Measurements from ENCODE around the gene C15orf39. TPM values are rescaled to one million over a fixed set of nuclear protein-coding genes. Genes with fewer than 3 reads are reported as not detected.
A peak's percentile ranks its signal among the peaks of the same experiment; 100 is the strongest.

The C15orf39 gene
- total and polyA plus RNA-seq, 5 experiments from 2014 or later = 1.0 to 27.6 (median 4.5) TPM

DNA sequence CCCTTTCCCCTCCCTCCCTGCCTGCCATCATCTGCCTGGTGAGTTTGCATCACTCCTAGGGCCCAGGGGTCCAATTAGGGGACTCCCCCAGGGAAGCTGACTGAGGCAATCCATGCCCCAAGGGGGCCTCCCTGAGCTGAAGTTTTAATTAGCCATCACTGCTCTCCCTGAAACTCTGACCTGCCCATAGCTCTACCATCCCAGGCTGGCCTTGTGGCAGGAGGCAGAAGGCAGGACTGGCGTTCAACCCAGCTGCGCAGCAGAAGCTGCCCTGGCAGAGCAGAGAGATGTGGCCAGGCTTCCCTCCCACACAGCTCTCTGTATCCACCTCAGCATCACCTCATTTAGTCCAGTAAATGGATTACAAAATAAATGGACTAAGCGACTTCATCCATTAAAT lies 7.7 kb upstream of the C15orf39 start:
- DNase-seq (no peak), ATAC-seq (no peak)
- Mint-ChIP-seq H3K4me1 (peaks cover 0 to 9% (median under 1%) of the 10 kb centered on the region in 4 donors), H3K9me3 (peaks cover 0 to 3% (median 0%) of the 10 kb centered on the region in 9 donors), H3K36me3 (no peaks in the 10 kb centered on the region), H3K4me3 (no peak overlapping the region), H3K27me3 (peaks cover 0 to 22% (median 7%) of the 10 kb centered on the region in 5 donors), H3K27ac (no peak overlapping the region)
- POLR2A ChIA-PET = no interaction called here

DNA sequence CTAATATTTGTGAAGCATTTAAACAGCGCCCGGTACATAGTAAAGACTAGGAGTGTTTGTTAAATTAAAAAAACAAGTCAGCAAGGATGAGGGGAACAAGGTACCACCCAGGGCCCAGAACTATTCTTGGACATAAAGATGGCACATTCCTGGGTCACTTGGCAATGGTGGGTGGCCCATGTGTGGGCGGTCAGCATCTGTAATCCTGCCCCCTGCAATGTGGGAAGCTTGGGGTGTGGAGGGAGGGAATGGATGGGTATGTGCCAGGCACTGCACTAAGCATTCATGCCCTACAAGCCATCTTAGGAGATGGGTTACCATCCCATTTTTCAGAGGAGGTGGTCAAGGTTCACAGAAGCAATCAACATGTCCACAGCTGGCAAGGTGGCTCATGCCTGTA lies 7.3 kb upstream of the C15orf39 start:
- Mint-ChIP-seq H3K27ac (no peak overlapping the region), H3K9me3 (peaks cover 0 to 3% (median 0%) of the 10 kb centered on the region in 9 donors), H3K4me3 (no peak overlapping the region), H3K36me3 (no peaks in the 10 kb centered on the region), H3K4me1 (peaks cover 0 to 13% (median under 1%) of the 10 kb centered on the region in 4 donors), H3K27me3 (peaks cover 0 to 22% (median 7%) of the 10 kb centered on the region in 5 donors)
- DNase-seq = no peak
- ATAC-seq = no peak
- POLR2A ChIA-PET = no interaction called here

DNA sequence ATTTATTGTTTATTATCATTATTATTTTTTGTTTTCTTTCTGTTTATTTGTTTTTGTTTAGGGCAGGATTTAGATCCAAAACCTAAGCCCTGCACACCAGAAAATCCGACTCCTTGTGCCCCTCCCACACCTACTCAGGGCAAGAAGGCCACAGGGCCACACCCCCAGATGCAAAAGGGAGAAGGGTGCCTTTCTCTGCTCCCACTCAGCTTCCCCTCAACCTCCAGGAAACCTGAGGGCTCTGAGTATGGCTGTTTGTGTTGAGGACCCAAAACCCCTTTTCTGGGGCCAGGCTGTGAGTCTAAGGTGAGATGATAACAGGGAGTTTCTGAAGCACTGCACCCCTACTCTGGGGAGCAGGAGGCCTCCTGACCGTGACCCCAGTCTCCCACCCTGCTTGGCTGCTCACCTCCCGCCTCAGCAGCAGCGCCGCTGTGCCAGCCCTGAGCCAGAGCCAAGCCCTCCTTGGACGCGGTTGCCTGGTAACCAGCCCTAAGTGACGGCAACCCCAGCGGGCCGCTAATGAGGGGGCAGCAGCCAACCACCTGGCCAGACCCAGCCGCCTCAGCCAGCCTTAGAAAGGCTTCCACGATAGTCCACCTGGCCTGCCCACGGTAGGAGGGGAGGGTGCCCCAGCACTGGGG lies 6.4 kb upstream of the C15orf39 start:
- DNase-seq (no peak), ATAC-seq (no peak)

DNA sequence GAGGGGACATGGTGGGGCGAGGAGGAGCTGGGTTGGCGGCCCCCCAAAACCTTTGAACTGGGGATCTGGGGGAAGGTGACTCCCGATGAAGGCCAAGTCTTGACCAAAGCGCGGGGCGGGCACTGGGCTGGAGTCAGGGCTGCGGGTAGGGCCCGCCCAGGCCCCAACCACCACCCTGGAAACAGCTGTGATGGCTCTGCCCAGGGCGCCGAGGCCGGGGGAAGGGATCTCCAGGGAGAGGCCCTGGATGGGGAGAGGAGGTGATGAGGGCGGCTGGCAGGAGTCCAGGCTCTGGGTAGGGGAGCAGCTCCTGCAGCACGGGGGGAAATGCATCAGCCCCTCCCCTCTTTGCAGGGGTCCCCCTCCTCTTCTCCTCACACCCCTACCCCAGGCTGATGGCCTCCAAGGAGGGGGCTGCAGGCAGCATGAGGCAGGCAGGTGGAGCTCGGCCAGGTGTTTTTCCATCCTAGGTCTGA lies 5.9 kb upstream of the C15orf39 start:
- Mint-ChIP-seq H3K4me3 (no peak overlapping the region), H3K27me3 (peaks cover 0 to 22% (median 5%) of the 10 kb centered on the region in 5 donors), H3K27ac (no peak overlapping the region), H3K36me3 (no peaks in the 10 kb centered on the region), H3K4me1 (peaks cover 0 to 27% (median 11%) of the 10 kb centered on the region in 4 donors), H3K9me3 (peaks cover 0 to under 1% (median 0%) of the 10 kb centered on the region in 9 donors)
- POLR2A ChIA-PET = no interaction called here
- ATAC-seq = no peak
- no peak for DNase-seq

More for the DNA sequence above, 6.4 kb upstream of the C15orf39 start:
- Mint-ChIP-seq H3K4me3 (no peak overlapping the region), H3K27me3 (peaks cover 0 to 22% (median 5%) of the 10 kb centered on the region in 5 donors), H3K27ac (no peak overlapping the region), H3K36me3 (no peaks in the 10 kb centered on the region), H3K9me3 (peaks cover 0 to 3% (median 0%) of the 10 kb centered on the region in 9 donors), H3K4me1 (peaks cover 0 to 22% (median 6%) of the 10 kb centered on the region in 4 donors)
- POLR2A ChIA-PET = no interaction called here

DNA sequence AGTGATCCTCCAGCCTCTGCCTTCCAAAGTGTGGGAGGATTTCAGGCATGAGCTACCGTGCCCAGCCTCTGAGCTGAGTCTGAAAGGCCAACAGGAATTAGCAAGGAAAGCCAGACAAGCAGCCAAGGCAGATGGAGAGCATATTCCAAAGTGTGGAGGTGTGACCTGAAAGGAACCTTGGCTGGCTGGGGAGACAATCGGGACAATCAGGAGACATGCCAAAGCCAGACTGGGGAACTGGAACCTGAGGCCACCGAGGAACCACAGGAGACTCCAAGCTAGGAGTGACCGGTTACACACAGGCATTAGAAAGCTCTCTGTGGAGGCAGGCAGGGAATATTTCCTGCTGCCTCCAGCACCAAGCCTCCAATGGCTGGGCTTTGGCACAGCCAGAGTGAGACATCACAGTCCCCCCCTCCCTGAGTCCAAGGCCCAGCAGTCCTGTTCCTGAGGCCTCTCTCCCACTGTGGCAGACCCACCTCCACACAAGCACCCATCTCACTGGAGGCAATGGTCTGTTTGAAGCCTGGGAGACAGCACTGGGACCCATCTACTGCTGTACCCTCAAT lies 4.5 kb upstream of the C15orf39 start:
- no peaks in the 10 kb centered on the region for H3K36me3 Mint-ChIP-seq
- DNase-seq = no peak
- POLR2A ChIA-PET = interaction anchor here (0.7 kb wide), 1 partner anchor 165 kb away, joined by 8 read pairs; no protein-coding TSS in a partner anchor
- peaks cover 0 to 14% (median 5%) of the 10 kb centered on the region in 5 donors for H3K27me3 Mint-ChIP-seq
- ATAC-seq = no peak
- no peak overlapping the region for H3K4me3 Mint-ChIP-seq
- H3K4me1 Mint-ChIP-seq = peaks cover 6 to 35% (median 18%) of the 10 kb centered on the region in 4 donors
- H3K9me3 Mint-ChIP-seq = no peaks in the 10 kb centered on the region
- H3K27ac Mint-ChIP-seq = no peak overlapping the region

DNA sequence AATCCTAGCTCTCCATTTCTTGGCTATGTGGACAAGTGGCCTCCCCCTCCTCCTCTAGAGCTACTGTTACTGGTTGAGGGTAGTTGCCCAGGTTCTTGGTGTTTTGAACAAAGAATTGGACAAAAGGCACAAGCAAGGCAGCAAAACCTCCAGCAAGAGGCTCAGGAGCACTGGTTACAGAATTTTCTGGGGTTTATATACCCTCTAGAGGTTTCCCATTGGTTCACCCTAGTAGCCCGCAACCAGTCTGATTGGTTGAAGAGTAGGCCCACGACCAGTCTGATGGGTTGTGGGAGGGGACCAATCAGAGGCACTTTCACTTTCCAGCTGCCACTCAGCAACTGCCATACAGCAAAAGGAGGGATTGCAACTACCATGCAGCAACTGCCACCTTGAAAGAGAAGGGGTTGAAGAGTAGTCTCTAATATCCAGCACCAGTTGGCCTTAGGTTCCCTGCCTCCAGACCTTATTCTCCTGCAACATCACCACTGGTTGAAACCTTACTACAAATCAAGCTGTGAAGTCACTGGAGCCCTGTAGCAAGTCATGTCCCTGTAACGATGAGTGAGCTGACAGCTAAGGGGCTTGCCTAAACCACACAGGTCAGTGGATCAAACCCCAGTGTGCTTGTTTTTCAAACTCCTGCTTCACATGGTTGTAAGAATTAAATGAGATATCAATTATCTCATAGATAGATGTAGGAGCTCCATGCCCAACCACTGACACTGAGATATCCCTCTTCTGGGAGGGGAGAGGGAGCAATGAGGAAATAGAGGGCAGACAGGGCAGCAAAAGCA lies 2.9 kb upstream of the C15orf39 start:
- peak in 2 of 10 donors; percentile 21 to 27 for DNase-seq
- peaks cover 6 to 43% (median 26%) of the 10 kb centered on the region in 4 donors for H3K4me1 Mint-ChIP-seq
- POLR2A ChIA-PET = interaction anchor here (1.3 kb wide), 1 partner anchor 582 kb away, joined by 3 read pairs; no protein-coding TSS in a partner anchor
- H3K36me3 Mint-ChIP-seq = no peaks in the 10 kb centered on the region
- no peak for ATAC-seq
- H3K9me3 Mint-ChIP-seq = no peaks in the 10 kb centered on the region
- peak overlapping the region in 2 of 10 donors; percentile 56 to 95 for H3K4me3 Mint-ChIP-seq
- H3K27me3 Mint-ChIP-seq = peaks cover 0 to 7% (median 0%) of the 10 kb centered on the region in 5 donors
- H3K27ac Mint-ChIP-seq = peak overlapping the region in 1 of 10 donors; percentile 41

DNA sequence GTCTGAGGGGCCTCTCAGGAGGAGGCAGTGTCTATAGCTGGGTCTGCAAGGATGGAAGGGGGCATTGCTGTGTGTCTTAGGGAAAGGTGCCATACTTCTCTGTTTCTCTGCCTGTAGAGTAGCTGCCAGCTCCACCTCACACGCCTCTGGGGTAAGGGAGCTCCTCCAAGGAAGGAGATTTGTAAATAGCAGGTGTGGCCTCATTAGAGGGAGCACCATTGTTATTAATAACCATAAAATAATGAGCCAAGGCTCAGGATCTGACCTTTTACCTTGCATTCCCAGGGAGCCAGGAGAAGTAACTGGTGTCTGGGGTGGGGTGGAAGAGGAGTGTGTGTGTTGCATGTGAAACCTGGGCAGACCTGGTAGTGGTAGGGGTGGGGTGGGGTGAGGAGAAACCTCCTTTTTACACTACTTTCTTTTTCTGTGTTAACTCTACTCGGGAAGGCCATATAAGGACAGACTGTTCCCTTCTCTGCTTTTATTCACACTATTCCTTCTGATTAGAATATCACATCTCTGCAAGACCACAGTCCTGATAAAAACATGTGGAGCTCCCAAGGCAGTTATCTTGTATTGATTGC lies 2.2 kb upstream of the C15orf39 start:
- Mint-ChIP-seq H3K4me1 (peaks cover 8 to 50% (median 33%) of the 10 kb centered on the region in 4 donors), H3K27ac (peak overlapping the region in 1 of 10 donors; percentile 32), H3K27me3 (peaks cover 0 to 5% (median 0%) of the 10 kb centered on the region in 5 donors), H3K36me3 (no peaks in the 10 kb centered on the region), H3K4me3 (peak overlapping the region in 7 of 10 donors; percentile 12 to 96 (median 54)), H3K9me3 (no peaks in the 10 kb centered on the region)
- ATAC-seq = no peak
- POLR2A ChIA-PET = interaction anchor here (0.7 to 1.3 kb wide), 2 partner anchors 177 to 583 kb away, joined by 3 to 5 read pairs; no protein-coding TSS in a partner anchor
- no peak for DNase-seq

DNA sequence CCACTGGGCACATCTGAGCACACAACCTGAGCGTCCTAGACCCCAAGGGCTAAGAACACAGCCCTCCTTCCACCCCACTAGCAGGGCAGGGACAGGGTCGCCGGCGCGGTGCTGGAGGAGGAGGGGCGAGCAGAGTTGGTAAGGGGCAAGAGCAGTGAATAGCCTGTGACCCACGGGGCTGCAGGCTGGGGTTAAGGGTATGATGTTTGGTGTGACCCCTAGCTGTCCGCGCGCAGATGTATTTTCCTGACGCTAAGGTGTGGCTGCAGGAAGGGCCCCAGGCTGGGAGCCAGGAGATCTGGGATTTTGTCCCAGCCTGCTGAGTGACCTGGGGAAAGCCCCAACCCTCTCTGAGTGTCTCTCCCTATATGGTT lies 1.3 kb upstream of the C15orf39 start:
- Mint-ChIP-seq H3K4me1 (peaks cover 11 to 58% (median 41%) of the 10 kb centered on the region in 4 donors), H3K27me3 (no peaks in the 10 kb centered on the region), H3K4me3 (peak overlapping the region; percentile 88 to 97 (median 94)), H3K36me3 (peaks cover 0 to 2% (median 0%) of the 10 kb centered on the region in 3 donors), H3K9me3 (no peaks in the 10 kb centered on the region), H3K27ac (peak overlapping the region in 4 of 10 donors; percentile 47 to 95 (median 66))
- ATAC-seq (no peak), DNase-seq (no peak)
- POLR2A ChIA-PET = interaction anchor here (0.5 to 1.7 kb wide), 5 partner anchors 15 to 660 kb away, joined by 3 to 5 read pairs (median 4); partner anchors contain the start of gene ARID3B

DNA sequence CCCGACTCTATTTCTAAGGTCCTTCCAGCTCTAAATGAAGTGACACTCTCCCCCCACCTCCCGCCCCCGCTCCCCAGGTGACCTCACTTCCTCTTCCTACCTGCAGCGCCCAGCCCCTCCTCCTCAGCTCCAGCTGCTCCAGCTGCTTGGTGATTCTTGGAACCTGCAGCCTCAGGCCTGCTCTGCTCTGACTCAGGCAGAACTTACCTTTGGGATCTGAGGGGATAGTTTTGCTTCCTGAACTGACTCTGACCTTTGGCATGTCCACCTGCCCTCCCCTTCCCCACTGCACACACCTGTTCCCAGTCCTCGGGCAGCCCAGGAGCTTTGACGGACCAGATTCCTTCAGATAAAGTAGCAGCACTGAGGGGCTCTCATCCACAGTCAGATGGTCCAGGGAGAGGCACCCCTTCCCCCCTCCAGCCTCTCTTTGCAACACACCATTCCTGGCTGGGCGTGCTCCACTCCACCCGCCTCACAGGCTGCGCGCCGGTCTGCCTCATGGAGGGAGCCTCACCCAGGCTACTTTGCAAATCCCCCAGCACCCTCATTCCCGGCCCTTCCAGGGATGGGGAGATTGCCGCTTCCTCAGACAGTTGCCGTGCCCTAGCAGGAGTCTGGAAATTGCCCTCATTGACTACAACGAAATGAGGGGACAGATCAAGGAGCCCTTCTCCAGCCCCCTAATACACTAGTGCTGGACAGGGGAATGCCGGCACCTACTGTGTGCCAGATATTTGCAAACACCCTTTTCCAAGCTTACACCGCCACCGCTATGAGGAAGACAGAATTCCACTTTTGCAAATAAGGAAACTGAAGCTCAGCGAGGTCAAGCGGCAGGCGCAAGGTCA lies 692 bp upstream of the C15orf39 start:
- H3K27ac Mint-ChIP-seq = peak overlapping the region; percentile 66 to 96 (median 87)
- ATAC-seq = no peak
- H3K36me3 Mint-ChIP-seq = peaks cover 0 to 3% (median 0%) of the 10 kb centered on the region in 3 donors
- DNase-seq = peak in 7 of 10 donors; percentile 25 to 51 (median 30)
- POLR2A ChIA-PET = interaction anchor here (0.5 to 3.9 kb wide), 11 partner anchors 14 to 660 kb away, joined by 3 to 30 read pairs (median 4); partner anchors contain the start of genes ARID3B, MAN2C1, PPCDC and SCAMP5
- peak overlapping the region; percentile 88 to 97 (median 94) for H3K4me3 Mint-ChIP-seq
- no peaks in the 10 kb centered on the region for H3K27me3 Mint-ChIP-seq
- no peaks in the 10 kb centered on the region for H3K9me3 Mint-ChIP-seq
- H3K4me1 Mint-ChIP-seq = peaks cover 11 to 58% (median 42%) of the 10 kb centered on the region in 4 donors

DNA sequence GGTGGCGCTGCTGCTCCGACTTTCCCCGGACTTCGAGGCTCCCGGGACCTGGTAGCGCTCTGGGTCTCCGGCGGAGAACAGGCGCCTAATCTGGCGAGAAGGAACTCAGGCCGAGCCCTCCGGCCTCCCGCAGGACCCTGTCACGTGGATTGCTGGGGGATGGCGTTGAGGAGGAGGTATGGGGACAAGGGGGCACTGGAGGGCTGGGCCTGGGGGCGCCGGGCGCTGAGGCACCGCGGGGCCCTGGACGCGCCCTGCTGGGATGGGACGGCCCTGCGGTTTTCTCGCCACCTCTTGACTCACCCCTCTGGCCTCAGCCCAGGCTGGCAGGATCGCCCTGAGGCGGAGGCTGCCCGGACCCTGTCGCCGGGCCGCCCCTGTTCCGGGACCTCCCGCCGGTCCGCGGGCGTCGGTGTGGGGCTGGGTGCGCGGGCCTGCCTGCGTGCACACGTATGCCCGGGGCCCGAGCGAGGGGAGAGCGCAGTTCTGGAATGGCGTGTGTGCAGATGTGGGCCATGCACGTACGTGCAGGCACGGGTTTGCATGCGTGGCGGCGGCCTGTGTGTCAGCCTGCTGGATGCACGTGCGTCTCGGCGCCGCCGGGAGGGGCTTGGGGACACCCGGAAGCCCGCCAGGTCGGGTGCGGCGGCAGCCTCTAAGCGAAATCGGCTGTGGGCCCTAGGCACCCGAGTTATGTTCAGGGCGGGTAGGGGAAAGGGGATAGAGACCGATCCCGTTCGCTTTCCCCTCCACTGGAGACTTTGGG lies 752 bp downstream of the C15orf39 start:
- POLR2A ChIA-PET = interaction anchor here (0.6 to 3.9 kb wide), 9 partner anchors 23 to 264 kb away, joined by 3 to 30 read pairs (median 4); partner anchors contain the start of genes COX5A, PPCDC and SCAMP5
- ATAC-seq (peak; percentile 73 to 80), DNase-seq (peak; percentile 77 to 94 (median 86))
- Mint-ChIP-seq H3K4me3 (peak overlapping the region; percentile 83 to 97 (median 91)), H3K4me1 (peaks cover 11 to 58% (median 44%) of the 10 kb centered on the region in 4 donors), H3K27ac (peak overlapping the region; percentile 66 to 97 (median 92)), H3K36me3 (peaks cover 0 to 13% (median 0%) of the 10 kb centered on the region in 3 donors), H3K27me3 (no peaks in the 10 kb centered on the region), H3K9me3 (no peaks in the 10 kb centered on the region)
